Activated CD8-positive, alpha-beta T cell treated with anti-CD3 and anti-CD28 coated beads for 36 hours (primary cell): ENCODE results near the gene RAP2B. TPM values are rescaled to one million over a fixed set of nuclear protein-coding genes. Genes with fewer than 3 reads are reported as not detected.
A peak's percentile ranks its signal among the peaks of the same experiment; 100 is the strongest.

ENCODE experiments used
- ATAC-seq: fragments of 200-7000 bp; cut with Tn5 transposase; one replicate; pipeline ENCODE4 v1.10.0; 2021; ENCODE audit warnings: mild to moderate bottlenecking, moderate library complexity
- CTCF ChIA-PET: fragments of 350-600 bp; sonication (Branson Sonifier 250); formaldehyde crosslinking; loops from one replicate; lab custom pipeline; 2021; ENCODE audit warnings: antibody characterized with exemption; lab: Charles Lee
- POLR2A ChIA-PET: fragments of 350-600 bp; sonication (Branson Sonifier 250); formaldehyde crosslinking; loops from one replicate; lab custom pipeline; 2021; ENCODE audit warnings: antibody characterized with exemption; lab: Charles Lee
- DNase-seq: peaks from one replicate; pipeline ENCODE4 v3.0.0-alpha.2; 2020
- H3K27ac Mint-ChIP-seq: one replicate; pipeline ENCODE4 v1.8.0; 2021; ENCODE audit warnings: mild to moderate bottlenecking, mixed read lengths
- H3K27me3 Mint-ChIP-seq: one replicate; pipeline ENCODE4 v1.8.0; 2021; ENCODE audit warnings: mixed read lengths
- H3K36me3 Mint-ChIP-seq: one replicate; pipeline ENCODE4 v1.8.0; 2021; ENCODE audit warnings: low read depth, mixed read lengths
- H3K4me1 Mint-ChIP-seq: one replicate; pipeline ENCODE4 v1.8.0; 2021; ENCODE audit warnings: low read depth, mixed read lengths
- H3K4me3 Mint-ChIP-seq: one replicate; pipeline ENCODE4 v1.8.0; 2021; ENCODE audit warnings: mild to moderate bottlenecking, moderate library complexity, mixed read lengths
- H3K9me3 Mint-ChIP-seq: one replicate; pipeline ENCODE4 v1.8.0; 2021; ENCODE audit warnings: mixed read lengths
- intact Hi-C: fragments of 100-400 bp; cut with micrococcal nuclease; formaldehyde crosslinking; loops from one replicate; pipeline ENCODE4 v1.10.0; 2022
- total RNA-seq, 2 experiments: library from RNA; stranded (reverse); gene quantifications; one replicate each; pipeline ENCODE4 v1.2.3, GENCODE V29; 2021
- TF ChIP-seq, protein P1 (sequence below): fragments of 200-600 bp; IDR thresholded peaks from one replicate; pipeline ENCODE4 v1.8.0; 2022; ENCODE audit warnings: antibody characterized with exemption, mild to moderate bottlenecking

RAP2B gene
- total RNA-seq, 2 experiments from 2014 or later, result 14.4 to 15.3 TPM

DNA sequence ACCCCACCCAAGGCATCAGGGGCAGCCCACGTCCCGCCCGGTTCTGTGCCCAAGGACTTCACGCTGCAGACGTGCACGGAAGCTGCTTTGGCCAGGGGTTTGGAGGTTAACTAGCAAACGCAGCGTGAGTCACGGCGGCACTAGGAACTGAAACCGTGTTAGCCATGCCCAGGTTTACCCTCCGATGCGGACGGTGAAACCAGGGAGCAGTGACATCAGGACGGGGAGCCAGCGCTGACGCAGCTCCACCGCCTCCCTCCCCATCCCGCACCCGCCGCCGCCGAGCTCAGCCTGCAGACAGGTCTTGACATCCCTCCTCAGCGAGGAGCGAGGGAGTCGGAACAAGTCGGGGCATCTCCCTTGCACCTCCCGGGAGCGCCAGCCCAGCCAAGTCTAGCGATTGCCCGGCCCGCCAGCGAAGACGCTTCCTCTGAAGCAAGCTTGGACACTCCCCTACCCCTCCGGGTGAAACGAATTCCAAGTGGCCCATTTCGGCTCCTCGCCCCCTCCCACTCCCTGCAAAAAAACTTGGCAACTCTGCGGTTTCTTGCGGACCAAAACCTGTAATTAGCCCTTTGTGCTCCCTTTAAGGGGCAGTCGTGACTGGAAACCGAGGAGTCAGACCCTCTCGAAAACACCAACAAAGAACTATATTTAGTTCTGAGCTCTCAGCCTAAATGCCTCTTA, 1.4 kb upstream of the RAP2B start:
- H3K4me3 Mint-ChIP-seq, result peak overlapping the region; percentile 98
- CTCF ChIA-PET, result interaction anchor here (0.8 to 2.6 kb wide), 7 partner anchors 10 to 609 kb away, joined by 3 to 19 read pairs (median 3); no protein-coding TSS in a partner anchor
- intact Hi-C loops, result loop anchor here (5.0 to 10.0 kb wide), 4 partner anchors 118 to 604 kb away; no protein-coding TSS in a partner anchor
- H3K9me3 Mint-ChIP-seq, result no peaks in the 10 kb centered on the region
- H3K4me1 Mint-ChIP-seq, result peaks cover 21% of the 10 kb centered on the region
- DNase-seq (peak; percentile 91), ATAC-seq (peak; percentile 45)
- TF ChIP-seq, protein P1, sequence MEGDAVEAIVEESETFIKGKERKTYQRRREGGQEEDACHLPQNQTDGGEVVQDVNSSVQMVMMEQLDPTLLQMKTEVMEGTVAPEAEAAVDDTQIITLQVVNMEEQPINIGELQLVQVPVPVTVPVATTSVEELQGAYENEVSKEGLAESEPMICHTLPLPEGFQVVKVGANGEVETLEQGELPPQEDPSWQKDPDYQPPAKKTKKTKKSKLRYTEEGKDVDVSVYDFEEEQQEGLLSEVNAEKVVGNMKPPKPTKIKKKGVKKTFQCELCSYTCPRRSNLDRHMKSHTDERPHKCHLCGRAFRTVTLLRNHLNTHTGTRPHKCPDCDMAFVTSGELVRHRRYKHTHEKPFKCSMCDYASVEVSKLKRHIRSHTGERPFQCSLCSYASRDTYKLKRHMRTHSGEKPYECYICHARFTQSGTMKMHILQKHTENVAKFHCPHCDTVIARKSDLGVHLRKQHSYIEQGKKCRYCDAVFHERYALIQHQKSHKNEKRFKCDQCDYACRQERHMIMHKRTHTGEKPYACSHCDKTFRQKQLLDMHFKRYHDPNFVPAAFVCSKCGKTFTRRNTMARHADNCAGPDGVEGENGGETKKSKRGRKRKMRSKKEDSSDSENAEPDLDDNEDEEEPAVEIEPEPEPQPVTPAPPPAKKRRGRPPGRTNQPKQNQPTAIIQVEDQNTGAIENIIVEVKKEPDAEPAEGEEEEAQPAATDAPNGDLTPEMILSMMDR, result no peak
- H3K36me3 Mint-ChIP-seq, result peaks cover 23% of the 10 kb centered on the region
- POLR2A ChIA-PET, result interaction anchor here (0.6 to 2.4 kb wide), 6 partner anchors 11 to 469 kb away, joined by 3 to 8 read pairs (median 4); no protein-coding TSS in a partner anchor
- H3K27ac Mint-ChIP-seq, result peak overlapping the region; percentile 92
- no peaks in the 10 kb centered on the region for H3K27me3 Mint-ChIP-seq

DNA sequence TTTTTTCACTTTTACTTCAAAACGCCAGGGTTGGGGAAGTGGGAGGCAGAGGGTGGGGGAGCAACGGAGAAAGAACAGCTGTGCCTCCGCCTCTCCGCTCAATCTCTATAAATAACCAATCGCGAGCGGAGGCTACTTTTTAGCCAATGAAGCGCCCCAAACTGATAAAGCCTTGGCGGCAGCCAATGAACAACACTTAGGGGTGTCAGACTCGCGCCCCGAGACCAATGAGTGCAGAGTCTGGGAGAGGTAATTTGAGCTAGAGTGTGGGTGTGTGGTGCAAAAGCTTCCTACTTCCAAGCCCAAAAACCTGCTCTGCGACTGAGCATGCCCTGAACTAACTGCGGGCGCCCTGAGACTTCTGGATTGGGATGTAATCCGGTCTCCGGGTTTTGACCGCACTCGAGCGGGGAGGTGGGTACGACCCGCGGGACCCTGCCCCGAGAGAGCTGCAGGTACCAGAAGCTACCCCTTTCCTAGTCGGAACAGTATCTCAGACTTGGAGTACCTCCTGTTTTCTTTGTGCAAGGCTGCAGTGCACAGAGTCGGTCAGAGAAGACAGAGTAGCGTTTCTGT, 800 bp upstream of the RAP2B start:
- Mint-ChIP-seq H3K27ac (peak overlapping the region; percentile 95), H3K4me3 (peak overlapping the region; percentile 98), H3K9me3 (no peaks in the 10 kb centered on the region), H3K27me3 (no peaks in the 10 kb centered on the region), H3K4me1 (peaks cover 28% of the 10 kb centered on the region), H3K36me3 (peaks cover 24% of the 10 kb centered on the region)
- ChIA-PET CTCF (interaction anchor here (0.8 to 2.6 kb wide), 6 partner anchors 10 to 608 kb away, joined by 3 to 19 read pairs (median 4); no protein-coding TSS in a partner anchor), POLR2A (interaction anchor here (0.5 to 2.4 kb wide), 8 partner anchors 12 to 780 kb away, joined by 3 to 8 read pairs (median 3); no protein-coding TSS in a partner anchor)
- peak; percentile 95 for DNase-seq
- peak; percentile 81 for ATAC-seq
- TF ChIP-seq, protein P1, result no peak
- intact Hi-C loops, result loop anchor here (5.0 to 10.0 kb wide), 4 partner anchors 119 to 604 kb away; no protein-coding TSS in a partner anchor

- CTCF ChIA-PET, result interaction anchor here (0.8 to 4.4 kb wide), 5 partner anchors 9 to 603 kb away, joined by 3 to 21 read pairs (median 4); no protein-coding TSS in a partner anchor
- DNase-seq (peak; percentile 47), ATAC-seq (no peak)
- POLR2A ChIA-PET, result interaction anchor here (1.0 to 2.3 kb wide), 5 partner anchors 9 to 464 kb away, joined by 3 to 7 read pairs (median 5); no protein-coding TSS in a partner anchor
- peaks cover 42% of the 10 kb centered on the region for H3K4me1 Mint-ChIP-seq
- H3K9me3 Mint-ChIP-seq, result no peaks in the 10 kb centered on the region
- TF ChIP-seq, protein P1, result no peak
- H3K36me3 Mint-ChIP-seq, result peaks cover 28% of the 10 kb centered on the region
- no peaks in the 10 kb centered on the region for H3K27me3 Mint-ChIP-seq
- intact Hi-C loops, result loop anchor here (5.0 to 10.0 kb wide), 4 partner anchors 120 to 602 kb away; no protein-coding TSS in a partner anchor
- peak overlapping the region; percentile 91 for H3K27ac Mint-ChIP-seq
- H3K4me3 Mint-ChIP-seq, result peak overlapping the region; percentile 98
Observed at GRCh38 chr3:153162513-153163392, 727 bp downstream of the RAP2B start.

GRCh38 chr3:153163393-153163724, 1.3 kb downstream of the RAP2B start:
- ATAC-seq, result no peak
- no peaks in the 10 kb centered on the region for H3K9me3 Mint-ChIP-seq
- H3K27me3 Mint-ChIP-seq, result no peaks in the 10 kb centered on the region
- peak overlapping the region; percentile 98 for H3K4me3 Mint-ChIP-seq
- H3K36me3 Mint-ChIP-seq, result peaks cover 28% of the 10 kb centered on the region
- intact Hi-C loops, result loop anchor here (5.0 to 10.0 kb wide), 4 partner anchors 121 to 601 kb away; no protein-coding TSS in a partner anchor
- peak overlapping the region; percentile 91 for H3K27ac Mint-ChIP-seq
- peaks cover 46% of the 10 kb centered on the region for H3K4me1 Mint-ChIP-seq
- TF ChIP-seq, protein P1, result no peak
- DNase-seq, result no peak
- ChIA-PET CTCF (interaction anchor here (1.5 to 4.4 kb wide), 4 partner anchors 121 to 602 kb away, joined by 4 to 21 read pairs (median 6); no protein-coding TSS in a partner anchor), POLR2A (interaction anchor here (1.0 to 2.3 kb wide), 5 partner anchors 9 to 463 kb away, joined by 3 to 7 read pairs (median 5); no protein-coding TSS in a partner anchor)
